HG02610 (cell line): ENCODE measurements around the gene FRMD4B.
"Not testable (repeated sequence)": the region's sequence is repeated elsewhere in the genome, so short reads cannot be mapped to it uniquely, and the experiment has no call there.

Experiments used
- ATAC-seq: cut with Tn5 transposase; IDR thresholded peaks from one replicate; pipeline ENCODE4 v1.9.1; 2021; ENCODE audit warnings: mild to moderate bottlenecking, moderate library complexity; ENCODE audit not compliant: unreplicated experiment

FRMD4B gene

DNA sequence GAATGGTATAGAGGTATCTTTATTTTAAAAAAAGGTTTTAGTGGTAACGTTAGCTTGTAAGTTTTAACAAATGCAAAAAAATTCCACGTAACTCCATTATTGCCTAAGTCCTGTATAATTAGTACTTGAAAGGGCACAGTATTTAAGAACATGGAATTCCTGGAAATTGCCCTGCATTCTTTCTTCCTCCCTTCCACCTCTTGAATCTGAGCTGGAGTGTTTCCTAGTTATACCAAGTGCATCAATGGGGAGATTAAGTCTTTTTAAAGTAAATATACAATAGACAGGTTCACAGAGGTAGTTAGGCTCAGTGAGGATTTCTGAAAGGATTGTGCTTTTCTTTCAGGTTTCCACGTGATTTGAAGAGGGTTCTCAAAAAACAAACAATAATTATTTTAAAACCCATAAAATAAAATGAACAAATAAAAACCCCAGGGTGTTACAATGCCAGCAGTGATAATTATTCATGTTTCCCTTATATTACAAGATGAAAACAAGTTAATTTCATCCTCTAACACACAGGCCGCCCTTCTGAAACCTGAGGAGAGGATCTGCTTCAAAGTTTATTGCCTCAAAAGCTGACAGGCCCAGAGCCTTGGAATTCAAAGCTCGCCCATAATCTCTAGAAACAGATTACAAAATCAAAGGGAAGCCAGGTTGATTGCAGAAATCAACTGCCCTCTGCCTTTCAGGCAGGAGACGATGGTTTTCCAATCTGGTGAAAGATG lies 134.6 kb downstream of the FRMD4B start:
- no peak for ATAC-seq

DNA sequence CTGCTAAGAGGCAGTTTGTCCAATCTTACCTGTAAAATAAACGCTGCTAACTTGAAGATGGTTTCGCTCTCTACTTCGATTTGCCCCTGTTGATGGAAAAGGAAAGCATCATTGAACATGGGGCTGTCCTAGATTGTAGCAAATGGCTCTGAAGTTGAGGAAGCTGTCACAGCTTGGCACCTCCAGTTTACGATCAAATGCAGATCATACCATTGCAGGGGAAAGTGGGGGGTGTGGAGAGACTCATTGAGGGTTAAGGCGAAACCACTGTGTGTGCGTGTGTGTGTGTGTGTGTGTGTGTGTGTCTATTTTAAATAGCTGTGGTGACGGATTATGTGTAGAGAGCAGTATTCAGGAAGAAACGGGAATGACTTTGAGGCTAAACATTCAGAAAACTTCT lies 135.9 kb downstream of the FRMD4B start:
- ATAC-seq, result no peak

DNA sequence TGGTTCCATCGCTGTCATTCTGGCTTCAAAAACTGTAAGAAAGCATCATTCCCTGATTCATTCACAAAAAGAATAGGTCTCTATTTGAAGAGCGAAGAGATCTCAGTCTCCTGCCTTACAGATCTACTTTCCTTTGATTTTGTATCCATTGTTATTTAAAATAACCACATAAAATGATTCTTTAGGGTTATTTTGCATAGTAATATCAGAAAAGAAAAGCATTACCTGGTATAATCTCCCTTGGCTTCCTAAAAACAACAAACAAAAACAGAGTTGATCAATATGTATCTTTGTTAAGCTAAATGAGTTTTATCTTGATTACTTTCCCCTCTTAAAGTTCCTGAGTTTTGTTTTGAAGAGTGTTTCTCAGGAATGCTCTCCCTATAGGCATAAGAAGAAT lies 136.9 kb downstream of the FRMD4B start:
- no peak for ATAC-seq

DNA sequence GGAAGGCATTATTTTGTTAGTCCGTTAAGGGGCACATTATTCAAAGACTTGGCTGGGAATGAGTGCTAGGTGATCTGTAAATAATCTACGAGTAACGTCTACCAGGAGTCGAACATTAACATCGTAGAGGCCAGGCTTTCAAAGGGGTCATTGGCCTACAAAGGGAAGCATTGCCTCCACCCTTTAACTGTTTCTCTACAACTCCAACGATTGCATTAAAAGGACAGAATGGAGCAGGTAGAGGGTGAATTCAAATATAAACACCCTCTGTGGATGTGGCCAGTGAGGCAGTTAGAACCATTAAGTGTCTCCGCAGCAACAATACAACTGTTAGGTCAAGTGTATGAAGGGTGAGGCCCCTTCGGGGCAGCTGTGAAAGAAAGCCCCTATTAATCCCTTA lies 137.5 kb downstream of the FRMD4B start:
- ATAC-seq, result no peak

DNA sequence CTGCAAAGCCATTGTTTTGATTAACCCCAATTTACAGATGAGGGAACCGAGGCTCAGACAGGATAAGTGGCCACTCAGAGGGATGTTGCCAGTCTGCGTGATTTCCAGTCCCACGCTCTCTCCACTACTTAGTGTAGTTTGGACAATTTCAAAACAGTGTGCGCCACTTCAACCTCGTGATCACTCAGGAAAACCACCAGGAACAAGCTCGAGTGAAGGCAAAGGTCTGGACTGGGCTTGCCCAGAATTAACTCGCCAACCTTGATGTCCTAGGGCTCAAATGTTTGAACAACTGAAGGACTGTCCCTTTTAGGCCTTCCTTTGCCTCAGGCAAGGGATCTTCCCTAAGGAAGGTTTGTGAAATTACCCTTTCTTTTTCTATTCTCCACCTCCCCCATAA lies 139.3 kb downstream of the FRMD4B start:
- no peak for ATAC-seq

DNA sequence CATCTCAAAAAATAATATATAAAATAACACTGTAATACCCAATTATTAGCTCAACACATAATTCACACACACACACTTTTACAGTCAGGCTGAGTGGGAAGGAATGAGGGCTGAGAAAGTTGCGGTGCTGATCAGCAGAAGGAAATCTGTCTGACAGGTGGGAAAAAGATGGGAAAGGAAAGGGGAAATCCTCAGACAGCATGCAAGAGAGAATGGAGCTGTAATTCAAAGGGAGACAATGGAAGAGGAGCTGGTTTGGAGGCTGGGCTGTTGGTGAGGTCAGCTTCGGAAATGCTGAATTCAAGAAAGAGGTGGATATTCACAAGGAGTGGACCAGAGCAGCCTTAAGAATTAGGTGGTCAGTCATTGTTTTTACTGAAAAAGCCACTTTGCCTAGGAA lies 141.8 kb downstream of the FRMD4B start:
- no peak for ATAC-seq

DNA sequence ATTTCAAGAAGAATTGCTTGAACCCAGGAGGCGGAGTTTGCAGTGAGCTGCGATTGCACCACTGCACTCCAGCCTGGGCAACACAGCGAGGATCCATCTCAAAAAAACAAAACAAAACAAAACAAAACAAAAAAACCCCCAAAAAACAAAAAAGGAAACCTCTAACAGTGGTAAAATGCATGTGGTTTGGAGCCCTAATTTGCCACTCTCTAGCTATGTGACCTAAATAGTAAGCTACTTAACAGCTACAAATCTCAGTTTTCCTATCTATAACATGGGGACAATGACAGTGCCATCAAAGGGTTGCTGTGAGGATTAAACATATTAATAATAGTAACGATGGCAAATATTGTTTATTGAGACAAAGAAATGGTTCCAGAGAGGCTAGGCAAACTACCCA lies 144.1 kb downstream of the FRMD4B start:
- no peak for ATAC-seq

DNA sequence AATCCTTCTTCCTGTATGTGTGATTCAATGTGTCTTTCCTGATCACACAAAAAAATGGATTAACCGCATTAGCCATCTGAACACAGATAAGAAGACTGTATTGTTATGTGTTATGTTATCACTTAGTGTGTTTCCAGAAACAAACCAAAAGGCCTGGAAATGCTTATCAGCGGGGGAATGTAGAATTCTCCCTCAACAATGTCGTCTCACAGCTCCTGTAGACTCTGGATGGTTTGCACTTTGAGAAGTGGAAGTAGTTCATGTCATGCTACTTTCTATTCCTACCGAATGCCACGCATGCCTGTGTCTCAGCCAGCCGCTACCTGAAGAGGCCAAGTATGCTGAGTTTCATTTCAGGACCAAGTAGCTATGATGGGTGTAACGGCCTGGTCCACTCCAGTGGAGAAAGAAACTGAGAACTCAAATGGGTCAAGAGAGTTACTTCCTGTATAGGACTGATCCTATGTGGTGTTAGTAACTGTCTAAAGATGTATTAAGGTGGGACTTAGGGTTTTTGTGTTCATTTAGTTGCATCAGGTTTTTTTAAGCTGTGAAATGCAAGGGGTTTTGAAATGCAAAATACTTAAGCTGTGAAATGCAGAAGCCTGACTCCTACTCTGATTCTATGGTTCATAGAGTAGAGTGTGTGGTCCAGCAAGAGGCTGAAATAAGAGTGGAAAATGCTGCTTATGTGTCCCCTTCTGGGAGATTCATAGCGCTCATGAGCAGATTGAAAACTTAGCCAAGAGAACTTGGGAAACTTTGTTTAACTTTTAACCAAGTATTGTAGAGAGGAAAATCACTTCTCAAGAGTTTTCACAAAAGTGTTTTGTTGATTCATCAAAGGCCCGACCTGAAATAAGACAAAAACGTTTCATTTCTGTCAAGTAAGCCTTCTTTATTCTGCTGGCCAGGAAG lies 145.0 kb downstream of the FRMD4B start:
- peak; percentile 64 for ATAC-seq

DNA sequence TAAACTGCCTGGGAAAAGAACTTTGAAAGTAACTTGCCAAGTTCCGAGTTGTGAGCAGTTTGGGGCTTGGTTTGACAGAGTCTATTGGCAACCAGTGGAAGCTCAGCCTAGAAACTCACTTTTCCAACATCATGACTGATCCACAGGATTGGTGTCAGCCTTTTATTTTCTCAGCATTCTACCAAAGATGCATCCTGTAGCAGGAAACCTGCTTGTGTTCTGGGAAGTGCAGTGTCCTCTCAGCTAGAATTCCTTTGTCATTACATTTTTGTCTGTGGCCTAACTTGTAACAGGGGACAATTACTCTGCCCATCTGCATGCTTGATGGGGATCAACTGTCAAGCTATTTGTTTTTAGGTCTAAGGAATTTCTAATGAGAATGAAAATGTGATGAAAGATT lies 146.8 kb downstream of the FRMD4B start:
- ATAC-seq, result no peak

DNA sequence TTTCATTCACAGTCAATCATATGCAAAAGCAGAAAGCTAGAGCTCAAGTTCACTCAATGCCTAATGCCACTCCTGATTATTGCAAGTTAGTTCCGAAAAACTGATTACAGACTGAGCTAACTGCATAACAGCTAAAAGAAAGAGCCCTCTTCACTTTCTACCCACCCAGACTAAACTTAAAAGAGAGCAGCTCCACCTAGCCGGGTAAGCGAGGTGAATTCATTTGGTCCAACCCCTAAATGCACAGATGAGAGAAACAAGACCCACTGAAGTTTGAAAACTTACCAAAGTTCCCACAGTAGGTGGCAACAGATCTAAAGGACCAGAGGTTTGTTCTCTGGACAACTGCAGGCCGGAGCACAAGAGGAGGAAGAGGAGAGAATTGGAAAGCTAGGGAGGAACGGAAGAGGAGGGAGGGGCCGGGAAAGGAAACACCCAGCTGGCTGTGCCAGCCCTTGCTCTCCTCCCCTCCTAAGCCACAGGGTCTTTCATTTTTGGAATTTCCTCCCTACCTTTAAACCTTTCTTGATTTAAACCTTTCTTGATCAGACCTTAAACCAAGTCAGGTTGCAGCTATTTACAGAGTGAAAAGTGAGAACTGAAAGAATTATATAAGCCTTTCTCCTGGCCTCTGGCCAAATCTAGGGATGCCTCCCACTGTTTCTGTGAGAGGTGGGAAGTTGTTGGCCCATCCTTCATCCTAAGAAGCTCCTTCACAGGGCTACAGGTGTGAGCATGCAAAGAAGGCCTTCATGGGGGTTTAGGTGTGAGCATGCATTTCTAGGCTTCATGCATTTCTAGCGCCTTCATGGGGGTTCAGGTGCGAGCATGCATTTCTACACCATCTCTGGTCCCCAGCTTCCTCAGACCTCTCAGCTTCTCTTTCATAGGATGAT lies 148.8 kb downstream of the FRMD4B start:
- no peak for ATAC-seq

DNA sequence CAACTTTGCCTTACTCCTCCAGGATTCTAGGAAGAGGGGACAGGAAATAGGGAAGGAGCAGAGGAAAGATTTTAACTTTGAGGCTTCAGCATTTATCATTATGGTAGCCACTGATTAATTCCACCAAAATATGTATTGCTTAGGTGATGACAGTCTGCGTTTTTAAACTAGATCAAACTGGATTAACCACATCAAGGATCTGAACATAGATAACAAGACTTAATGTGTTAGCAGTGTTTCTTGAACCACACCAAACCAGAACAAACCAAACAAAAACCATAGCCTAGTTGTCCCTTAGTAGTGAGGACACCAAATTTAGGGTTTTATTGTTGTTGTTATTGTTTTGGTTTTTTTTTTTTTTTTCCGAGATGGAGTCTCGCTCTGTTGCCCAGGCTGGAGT lies 150.0 kb downstream of the FRMD4B start:
- ATAC-seq, result no peak

DNA sequence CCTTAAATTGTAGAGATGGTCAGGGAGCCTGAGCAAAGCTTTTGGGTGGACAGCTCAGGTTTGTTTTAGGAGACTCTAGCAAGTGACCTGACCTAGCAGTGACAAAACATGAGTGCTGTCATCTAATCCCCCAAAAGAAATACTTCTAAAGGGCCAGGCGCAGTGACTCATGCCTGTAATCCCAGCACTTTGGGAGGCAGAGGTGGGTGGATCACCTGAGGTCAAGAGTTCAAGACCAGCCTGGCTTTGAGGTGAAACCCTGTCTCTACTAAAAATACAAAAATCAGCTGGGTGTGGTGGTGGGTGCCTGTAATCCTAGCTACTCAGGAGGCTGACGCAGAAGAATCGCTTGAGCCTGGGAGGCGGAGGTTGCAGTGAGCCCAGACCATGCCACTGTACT lies 150.7 kb downstream of the FRMD4B start:
- ATAC-seq, result not testable (repeated sequence)

DNA sequence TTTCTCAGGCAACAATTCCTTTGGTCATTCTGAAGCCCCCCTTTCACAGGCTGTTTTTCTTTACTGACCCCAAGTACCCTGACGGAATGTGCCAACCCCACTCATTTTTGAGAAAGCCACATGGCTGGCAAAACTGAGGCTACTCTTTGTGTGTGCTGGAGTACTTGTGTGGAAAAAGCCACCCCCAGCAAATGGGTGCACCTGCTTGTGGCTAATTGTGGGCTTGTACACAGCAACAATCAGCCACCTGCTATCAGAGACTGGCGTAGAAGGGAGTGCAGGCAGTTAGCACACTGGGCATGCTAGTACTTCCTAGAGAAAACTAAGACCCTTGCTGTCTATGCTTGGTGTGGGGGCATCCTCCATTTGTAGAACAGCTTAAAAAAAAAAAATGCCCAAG lies 153.4 kb downstream of the FRMD4B start:
- no peak for ATAC-seq

DNA sequence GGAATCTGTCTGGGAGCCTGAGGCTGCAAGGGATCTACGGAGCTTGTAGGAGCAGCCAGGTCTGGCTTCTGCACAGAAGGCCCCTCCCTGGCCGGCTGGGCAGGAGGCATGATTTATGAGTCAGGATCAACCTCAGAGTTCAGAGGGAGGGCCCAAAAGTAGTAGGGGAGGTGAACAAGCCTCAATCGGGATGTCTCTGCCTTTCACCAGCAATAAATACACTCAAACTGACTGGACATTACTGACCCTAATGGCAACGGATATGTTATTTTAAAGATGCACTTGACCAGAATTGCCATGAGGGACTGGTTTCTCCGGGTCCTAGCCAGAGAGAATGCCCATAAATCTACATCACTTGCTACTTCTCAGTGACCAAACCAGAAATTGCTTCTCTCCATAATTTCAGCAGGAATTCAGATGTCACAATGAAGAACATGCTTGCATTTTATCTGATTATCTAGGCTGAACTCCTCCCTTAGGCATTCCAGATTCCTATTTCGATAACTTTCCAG lies 153.9 kb downstream of the FRMD4B start:
- no peak for ATAC-seq

DNA sequence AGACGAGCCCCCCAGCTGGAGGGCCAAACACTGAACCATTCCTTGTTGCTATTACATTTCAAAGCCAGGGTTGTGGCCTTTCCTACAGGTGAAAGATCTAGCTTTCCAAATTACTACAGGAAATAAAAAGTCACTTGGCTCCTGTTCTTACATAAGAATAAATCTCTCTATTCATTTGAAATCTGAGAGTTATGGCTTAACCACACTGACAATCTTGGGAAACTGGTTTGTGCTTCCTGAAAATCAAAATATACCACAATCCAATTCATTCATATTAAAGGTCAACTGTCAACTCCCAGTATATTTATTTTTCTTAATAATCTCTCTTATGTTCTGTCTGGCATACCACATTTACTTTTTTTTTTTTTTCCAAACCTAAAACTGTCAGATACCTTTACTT lies 159.8 kb downstream of the FRMD4B start:
- no peak for ATAC-seq

DNA sequence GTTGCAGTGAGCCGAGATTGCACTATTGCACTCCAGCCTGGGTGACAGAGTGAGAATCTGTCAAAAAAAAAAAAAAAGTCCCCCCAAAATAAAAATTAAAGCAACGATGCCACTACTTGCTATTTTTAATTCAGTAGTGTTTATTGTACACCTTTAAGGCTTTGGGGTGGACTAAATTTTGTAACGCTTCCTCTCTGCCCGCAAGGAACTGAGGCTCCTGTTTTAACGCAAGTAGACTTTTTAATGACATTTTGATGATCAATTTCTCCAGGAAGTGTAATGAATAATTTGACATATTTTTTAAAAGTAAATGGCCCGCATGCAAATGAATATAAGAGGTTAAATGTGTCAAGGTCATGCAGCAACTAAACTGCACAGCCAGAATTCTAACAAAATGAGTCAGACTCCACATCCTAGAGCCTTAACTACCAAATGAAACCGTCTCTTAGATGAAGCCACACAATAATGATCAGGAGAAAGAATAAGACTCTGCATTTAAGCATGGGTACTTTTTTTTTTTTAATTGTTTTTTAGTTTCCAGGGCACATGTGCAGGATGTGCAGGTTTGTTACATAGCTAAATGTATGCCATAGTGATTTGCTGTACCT lies 166.7 kb downstream of the FRMD4B start:
- no peak for ATAC-seq

DNA sequence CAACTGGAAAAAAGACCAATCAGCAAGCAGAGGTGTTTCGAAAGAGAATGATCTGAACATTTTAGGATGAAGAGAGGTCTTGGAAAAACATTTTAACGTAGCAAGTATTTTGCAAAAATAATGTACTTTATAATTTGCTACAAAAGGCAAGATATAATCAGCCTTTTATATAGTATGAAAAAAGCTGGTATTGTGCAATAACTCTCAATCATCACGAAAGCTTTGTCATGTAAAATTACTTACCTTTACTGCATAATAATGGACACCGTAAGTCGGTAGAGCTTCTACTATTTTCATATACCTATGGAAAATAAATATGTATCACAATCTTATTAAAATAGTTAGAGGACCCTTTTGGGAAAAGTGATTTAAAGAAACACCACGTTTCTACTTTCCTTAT lies 167.8 kb downstream of the FRMD4B start:
- ATAC-seq, result no peak

DNA sequence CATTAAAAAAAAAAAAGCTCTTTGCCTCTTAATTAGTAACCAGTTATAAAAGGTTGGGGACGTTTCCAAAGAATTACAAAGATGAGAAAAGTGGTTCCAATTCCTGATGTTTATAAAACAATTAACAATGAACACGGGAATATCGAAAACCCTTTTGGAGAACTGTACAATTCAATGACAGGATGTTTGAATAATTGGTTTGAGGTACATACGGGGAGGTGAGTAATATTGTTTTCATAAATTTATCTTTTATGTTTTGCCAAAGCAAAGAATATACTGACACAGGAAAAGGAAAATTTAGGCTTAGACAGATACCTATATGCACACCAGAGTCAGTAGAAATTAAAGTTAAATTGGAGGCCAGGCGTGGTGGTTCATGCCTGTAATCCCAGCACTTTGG lies 168.9 kb downstream of the FRMD4B start:
- no peak for ATAC-seq

DNA sequence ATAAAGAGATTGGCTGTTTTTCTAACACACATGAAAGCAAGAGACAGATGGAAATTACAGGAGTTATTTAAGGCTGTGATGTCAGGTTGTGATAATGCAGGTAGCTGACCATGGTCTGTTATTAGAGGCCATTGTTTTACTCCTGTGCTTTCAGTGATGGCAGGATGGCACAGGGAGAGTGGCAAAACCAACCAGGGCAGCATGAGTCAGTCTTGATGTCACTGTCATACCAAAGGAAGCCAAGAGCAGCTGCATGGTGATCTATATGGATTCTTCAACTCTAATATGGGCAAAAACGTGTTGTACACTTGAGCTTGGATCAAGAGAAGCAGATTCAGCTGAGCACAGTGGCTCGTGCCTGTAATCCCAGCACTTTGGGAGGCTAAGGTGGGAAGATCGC lies 171.6 kb downstream of the FRMD4B start:
- no peak for ATAC-seq

DNA sequence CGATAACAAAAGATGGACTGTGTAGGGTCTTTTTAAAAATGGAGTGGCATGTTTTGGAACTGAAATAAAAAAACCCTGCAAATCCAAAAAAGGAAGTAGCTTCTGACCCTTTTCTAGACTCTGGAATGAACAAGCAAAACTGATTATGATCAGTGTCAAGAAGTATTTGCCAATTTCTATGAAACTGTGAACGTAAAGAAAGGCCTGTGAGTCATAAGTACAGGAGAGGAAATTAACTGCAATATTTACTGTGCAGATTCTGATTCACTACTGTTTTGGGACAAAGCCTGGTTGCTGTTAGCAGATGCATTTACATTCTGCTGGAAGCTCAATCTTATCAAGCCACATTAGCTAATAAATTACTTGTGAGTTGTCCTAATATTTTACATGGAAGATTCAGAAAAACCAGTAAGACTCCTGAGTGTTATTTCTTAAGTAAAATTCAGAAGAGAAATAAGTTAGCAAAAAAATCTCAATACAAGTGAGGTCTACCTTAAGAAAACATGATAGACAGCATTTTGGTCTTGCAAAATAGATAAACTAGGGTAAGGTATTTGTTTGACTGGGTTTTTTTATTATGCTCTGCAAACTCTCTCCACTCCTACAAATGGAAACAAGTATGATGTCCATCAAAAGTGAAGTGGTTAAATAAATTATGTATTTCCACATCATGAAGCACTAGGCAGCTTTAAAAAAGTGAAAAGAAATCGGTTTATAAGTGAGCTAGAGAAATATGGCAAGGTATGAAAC lies 173.3 kb downstream of the FRMD4B start:
- peak; percentile 74 for ATAC-seq
